ENCODE data around the gene VANGL1. TPM values are rescaled to one million over a fixed set of nuclear protein-coding genes. Genes with fewer than 3 reads are reported as not detected.
"Not testable (repeated sequence)": the region's sequence is repeated elsewhere in the genome, so short reads cannot be mapped to it uniquely, and the experiment has no call there.

Gene VANGL1
- total RNA-seq, 1 experiment from 2014 or later, result not detected

- DNase-seq; H3K4me3 ChIP-seq (ENCODE audit: low read length); H3K9me3 ChIP-seq (ENCODE audit: low read length); H3K4me1 ChIP-seq (ENCODE audit: low read length); H4K20me1 ChIP-seq (ENCODE audit: insufficient read depth, low read depth, low read length); H3K9me2 ChIP-seq (replicated peaks; ENCODE audit: insufficient read depth, low read length); H3K27me3 ChIP-seq (ENCODE audit: low read length); H3K27ac ChIP-seq (ENCODE audit: low read length); H3K79me2 ChIP-seq (ENCODE audit: low read length); H2AFZ ChIP-seq (ENCODE audit: low read length); H3K9ac ChIP-seq (ENCODE audit: low read length); H3K36me3 ChIP-seq (ENCODE audit: insufficient read depth, low read length); H3K4me2 ChIP-seq (ENCODE audit: low read depth, low read length, poor library complexity, severe bottlenecking): not testable (repeated sequence)
Measured at GRCh38 chr1:115637247-115637646, 4.5 kb upstream of the VANGL1 start.

DNA sequence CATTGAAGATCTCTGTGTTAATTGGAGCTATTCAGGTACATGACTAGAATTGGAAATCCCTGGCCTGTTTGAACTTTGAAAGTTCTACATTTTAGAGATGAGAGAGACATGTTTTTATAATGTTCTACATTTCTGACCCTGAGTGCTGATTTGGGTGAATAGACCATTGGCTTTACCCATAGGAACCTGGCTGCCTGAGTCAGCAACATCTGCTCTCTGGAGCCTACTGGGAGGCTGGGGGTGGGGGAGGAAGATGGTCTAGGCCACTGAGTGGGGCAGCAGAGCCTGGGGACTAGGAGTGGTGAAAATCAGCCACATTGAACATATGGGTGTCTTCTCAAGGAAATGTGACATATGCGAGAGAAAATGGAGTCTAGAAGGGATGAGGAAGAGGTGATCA, 1.4 kb upstream of the VANGL1 start:
- H3K27me3 ChIP-seq (ENCODE audit: low read length), result no peaks in the 10 kb centered on the region
- no peak overlapping the region for H3K9ac ChIP-seq (ENCODE audit: low read length)
- no peak overlapping the region for H2AFZ ChIP-seq (ENCODE audit: low read length)
- no peak overlapping the region for H3K27ac ChIP-seq (ENCODE audit: low read length)
- H3K4me3 ChIP-seq (ENCODE audit: low read length), result no peak overlapping the region
- no peaks in the 10 kb centered on the region for H4K20me1 ChIP-seq (ENCODE audit: insufficient read depth, low read depth, low read length)
- no peaks in the 10 kb centered on the region for H3K9me3 ChIP-seq (ENCODE audit: low read length)
- H3K36me3 ChIP-seq (ENCODE audit: insufficient read depth, low read length), result no peaks in the 10 kb centered on the region
- no peaks in the 10 kb centered on the region for H3K9me2 ChIP-seq (replicated peaks; ENCODE audit: insufficient read depth, low read length)
- H3K79me2 ChIP-seq (ENCODE audit: low read length), result no peaks in the 10 kb centered on the region
- no peaks in the 10 kb centered on the region for H3K4me1 ChIP-seq (ENCODE audit: low read length)
- DNase-seq, result no peak
- no peak overlapping the region for H3K4me2 ChIP-seq (ENCODE audit: low read depth, low read length, poor library complexity, severe bottlenecking)

DNA sequence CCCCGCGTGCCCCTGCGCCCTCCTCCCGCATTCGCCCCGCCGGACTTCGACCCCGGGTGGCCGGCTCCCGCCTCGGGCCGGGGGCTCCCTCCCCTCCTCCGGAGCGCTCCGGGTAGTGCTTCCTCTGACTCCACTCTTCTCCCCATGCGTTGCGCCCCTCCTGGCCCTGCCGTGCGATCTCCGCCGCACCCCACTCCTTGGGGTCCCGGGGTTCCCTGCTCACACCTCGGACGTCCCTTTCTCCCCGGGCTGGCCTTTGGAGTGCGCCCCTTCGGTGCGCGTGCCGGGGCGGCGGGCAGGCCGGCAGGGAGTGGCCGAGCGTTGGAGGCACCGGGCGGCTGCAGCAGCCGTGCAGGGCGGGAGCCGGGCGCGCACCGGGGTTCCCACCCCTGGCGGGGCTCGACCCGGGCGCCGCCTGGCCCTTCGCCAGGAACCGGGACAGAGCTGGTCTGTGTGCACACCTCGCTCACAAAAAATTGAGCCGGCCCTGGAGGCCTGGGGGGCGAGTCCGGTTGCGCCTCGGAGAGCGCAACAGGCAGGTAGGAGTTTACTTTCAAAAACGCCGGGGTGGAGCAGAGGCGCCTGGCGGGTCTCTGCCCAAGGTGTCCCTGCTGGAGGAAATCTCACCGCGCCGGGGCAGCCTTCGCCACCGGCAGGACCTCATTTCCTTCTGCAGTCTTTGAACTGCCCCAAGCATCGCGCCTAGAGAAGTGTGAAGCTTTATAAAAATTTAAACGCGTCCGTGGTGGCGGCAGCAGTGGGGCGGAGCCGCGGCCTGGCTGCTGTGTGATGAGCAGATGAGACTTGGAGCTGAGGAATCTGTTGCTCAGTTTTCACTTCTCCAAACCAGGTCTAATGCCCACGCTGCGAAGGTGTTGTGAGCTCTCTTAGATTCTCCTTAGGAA, 650 bp downstream of the VANGL1 start:
- H3K36me3 ChIP-seq (ENCODE audit: insufficient read depth, low read length), result no peaks in the 10 kb centered on the region
- no peak overlapping the region for H3K4me2 ChIP-seq (ENCODE audit: low read depth, low read length, poor library complexity, severe bottlenecking)
- DNase-seq, result no peak
- no peaks in the 10 kb centered on the region for H3K4me1 ChIP-seq (ENCODE audit: low read length)
- no peaks in the 10 kb centered on the region for H3K9me2 ChIP-seq (replicated peaks; ENCODE audit: insufficient read depth, low read length)
- H3K9me3 ChIP-seq (ENCODE audit: low read length), result no peaks in the 10 kb centered on the region
- no peak overlapping the region for H3K9ac ChIP-seq (ENCODE audit: low read length)
- no peak overlapping the region for H2AFZ ChIP-seq (ENCODE audit: low read length)
- H3K27me3 ChIP-seq (ENCODE audit: low read length), result no peaks in the 10 kb centered on the region
- no peak overlapping the region for H3K4me3 ChIP-seq (ENCODE audit: low read length)
- H3K27ac ChIP-seq (ENCODE audit: low read length), result no peak overlapping the region
- H3K79me2 ChIP-seq (ENCODE audit: low read length), result no peaks in the 10 kb centered on the region
- no peaks in the 10 kb centered on the region for H4K20me1 ChIP-seq (ENCODE audit: insufficient read depth, low read depth, low read length)

DNA sequence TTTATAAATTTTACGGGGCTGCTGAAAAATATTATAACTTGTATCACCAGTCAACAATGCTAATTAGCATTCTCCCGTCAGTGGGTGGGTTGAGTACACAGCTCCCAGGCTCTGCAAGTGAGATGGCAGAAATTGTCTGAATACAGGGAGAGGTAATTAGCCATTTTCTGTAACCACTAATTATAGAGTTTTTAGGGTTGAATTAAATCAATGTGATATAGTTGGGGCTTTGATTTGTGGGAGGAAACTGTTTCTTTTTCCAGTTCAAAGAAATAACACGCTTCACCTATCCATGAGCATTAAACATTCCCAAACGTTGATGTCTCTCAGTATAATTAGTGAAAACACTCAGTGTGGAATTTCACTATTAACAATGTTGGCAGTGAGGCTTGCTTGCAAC, 1.5 kb downstream of the VANGL1 start:
- Histone ChIP-seq H3K36me3 (ENCODE audit: insufficient read depth, low read length) (no peaks in the 10 kb centered on the region), H3K9me3 (ENCODE audit: low read length) (no peaks in the 10 kb centered on the region), H3K4me1 (ENCODE audit: low read length) (no peaks in the 10 kb centered on the region), H4K20me1 (ENCODE audit: insufficient read depth, low read depth, low read length) (no peaks in the 10 kb centered on the region), H2AFZ (ENCODE audit: low read length) (no peak overlapping the region), H3K79me2 (ENCODE audit: low read length) (no peaks in the 10 kb centered on the region), H3K9me2 (replicated peaks; ENCODE audit: insufficient read depth, low read length) (no peaks in the 10 kb centered on the region), H3K9ac (ENCODE audit: low read length) (no peak overlapping the region), H3K27ac (ENCODE audit: low read length) (no peak overlapping the region), H3K4me2 (ENCODE audit: low read depth, low read length, poor library complexity, severe bottlenecking) (no peak overlapping the region), H3K4me3 (ENCODE audit: low read length) (no peak overlapping the region), H3K27me3 (ENCODE audit: low read length) (no peaks in the 10 kb centered on the region)
- DNase-seq, result no peak

DNA sequence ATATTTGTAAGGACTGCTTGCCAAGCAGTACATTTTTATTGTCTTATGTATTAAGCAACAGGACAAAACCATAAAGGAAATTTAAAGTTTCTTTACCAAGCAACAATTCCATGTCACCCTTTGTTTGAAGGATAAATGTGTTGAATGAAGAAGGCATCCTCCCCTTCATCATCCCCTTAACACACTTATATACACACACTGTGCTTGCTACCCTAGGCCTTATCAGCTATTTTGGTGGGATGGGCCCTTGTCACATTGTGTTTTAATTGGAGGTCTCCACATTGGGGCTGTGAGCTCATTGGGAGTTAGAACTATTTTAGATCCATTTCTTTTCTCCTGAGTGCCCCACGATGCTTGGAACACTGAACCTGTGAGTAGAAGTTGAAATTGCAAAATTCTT, 1.9 kb downstream of the VANGL1 start:
- H3K4me3 ChIP-seq (ENCODE audit: low read length), result no peak overlapping the region

GRCh38 chr1:115644109-115644508, 2.3 kb downstream of the VANGL1 start:
- Histone ChIP-seq H3K27me3 (ENCODE audit: low read length) (no peaks in the 10 kb centered on the region), H3K9ac (ENCODE audit: low read length) (no peak overlapping the region), H3K9me2 (replicated peaks; ENCODE audit: insufficient read depth, low read length) (no peaks in the 10 kb centered on the region), H3K79me2 (ENCODE audit: low read length) (no peaks in the 10 kb centered on the region), H3K4me1 (ENCODE audit: low read length) (no peaks in the 10 kb centered on the region), H3K4me2 (ENCODE audit: low read depth, low read length, poor library complexity, severe bottlenecking) (no peak overlapping the region), H3K9me3 (ENCODE audit: low read length) (no peaks in the 10 kb centered on the region), H3K4me3 (ENCODE audit: low read length) (no peak overlapping the region), H3K27ac (ENCODE audit: low read length) (no peak overlapping the region), H3K36me3 (ENCODE audit: insufficient read depth, low read length) (no peaks in the 10 kb centered on the region), H2AFZ (ENCODE audit: low read length) (no peak overlapping the region), H4K20me1 (ENCODE audit: insufficient read depth, low read depth, low read length) (no peaks in the 10 kb centered on the region)
- no peak for DNase-seq

More for the DNA sequence above, 1.9 kb downstream of the VANGL1 start:
- no peaks in the 10 kb centered on the region for H3K79me2 ChIP-seq (ENCODE audit: low read length)
- H3K36me3 ChIP-seq (ENCODE audit: insufficient read depth, low read length), result no peaks in the 10 kb centered on the region
- no peaks in the 10 kb centered on the region for H3K27me3 ChIP-seq (ENCODE audit: low read length)
- H2AFZ ChIP-seq (ENCODE audit: low read length), result no peak overlapping the region
- no peak overlapping the region for H3K4me2 ChIP-seq (ENCODE audit: low read depth, low read length, poor library complexity, severe bottlenecking)
- no peaks in the 10 kb centered on the region for H4K20me1 ChIP-seq (ENCODE audit: insufficient read depth, low read depth, low read length)
- H3K9me3 ChIP-seq (ENCODE audit: low read length), result no peaks in the 10 kb centered on the region
- no peaks in the 10 kb centered on the region for H3K9me2 ChIP-seq (replicated peaks; ENCODE audit: insufficient read depth, low read length)
- no peak overlapping the region for H3K27ac ChIP-seq (ENCODE audit: low read length)
- H3K9ac ChIP-seq (ENCODE audit: low read length), result no peak overlapping the region
- no peaks in the 10 kb centered on the region for H3K4me1 ChIP-seq (ENCODE audit: low read length)
- no peak for DNase-seq

GRCh38 chr1:115647047-115647446, 5.3 kb downstream of the VANGL1 start:
- DNase-seq, result no peak

GRCh38 chr1:115647507-115647906, 5.7 kb downstream of the VANGL1 start:
- no peak overlapping the region for H3K27ac ChIP-seq (ENCODE audit: low read length)
- H3K9me3 ChIP-seq (ENCODE audit: low read length), result no peaks in the 10 kb centered on the region
- H3K9ac ChIP-seq (ENCODE audit: low read length), result no peak overlapping the region
- no peak overlapping the region for H3K4me2 ChIP-seq (ENCODE audit: low read depth, low read length, poor library complexity, severe bottlenecking)
- H3K4me1 ChIP-seq (ENCODE audit: low read length), result no peaks in the 10 kb centered on the region
- H3K79me2 ChIP-seq (ENCODE audit: low read length), result no peaks in the 10 kb centered on the region
- H2AFZ ChIP-seq (ENCODE audit: low read length), result no peak overlapping the region
- no peak for DNase-seq
- no peaks in the 10 kb centered on the region for H3K9me2 ChIP-seq (replicated peaks; ENCODE audit: insufficient read depth, low read length)
- no peak overlapping the region for H3K4me3 ChIP-seq (ENCODE audit: low read length)
- no peaks in the 10 kb centered on the region for H3K36me3 ChIP-seq (ENCODE audit: insufficient read depth, low read length)
- H4K20me1 ChIP-seq (ENCODE audit: insufficient read depth, low read depth, low read length), result no peaks in the 10 kb centered on the region
- H3K27me3 ChIP-seq (ENCODE audit: low read length), result no peaks in the 10 kb centered on the region

More at GRCh38 chr1:115647047-115647446, 5.3 kb downstream of the VANGL1 start:
- H3K9ac ChIP-seq (ENCODE audit: low read length), result no peak overlapping the region
- H3K36me3 ChIP-seq (ENCODE audit: insufficient read depth, low read length), result no peaks in the 10 kb centered on the region
- H2AFZ ChIP-seq (ENCODE audit: low read length), result no peak overlapping the region
- H3K4me3 ChIP-seq (ENCODE audit: low read length), result no peak overlapping the region
- no peaks in the 10 kb centered on the region for H3K79me2 ChIP-seq (ENCODE audit: low read length)
- no peak overlapping the region for H3K27ac ChIP-seq (ENCODE audit: low read length)
- no peaks in the 10 kb centered on the region for H3K9me2 ChIP-seq (replicated peaks; ENCODE audit: insufficient read depth, low read length)
- H3K9me3 ChIP-seq (ENCODE audit: low read length), result no peaks in the 10 kb centered on the region
- H3K4me2 ChIP-seq (ENCODE audit: low read depth, low read length, poor library complexity, severe bottlenecking), result no peak overlapping the region
- H3K4me1 ChIP-seq (ENCODE audit: low read length), result no peaks in the 10 kb centered on the region
- H4K20me1 ChIP-seq (ENCODE audit: insufficient read depth, low read depth, low read length), result no peaks in the 10 kb centered on the region
- no peaks in the 10 kb centered on the region for H3K27me3 ChIP-seq (ENCODE audit: low read length)

Measured in Karpas-422 (cell line).